HG03354 (cell line): ENCODE results near the gene ARHGAP5.
A peak's percentile ranks its signal among the peaks of the same experiment; 100 is the strongest.

Experiments used
- ATAC-seq: cut with Tn5 transposase; IDR thresholded peaks from one replicate; pipeline ENCODE4 v1.9.1; 2021; ENCODE audit warnings: mild to moderate bottlenecking; ENCODE audit not compliant: unreplicated experiment, poor library complexity, severe bottlenecking

The ARHGAP5 gene

DNA sequence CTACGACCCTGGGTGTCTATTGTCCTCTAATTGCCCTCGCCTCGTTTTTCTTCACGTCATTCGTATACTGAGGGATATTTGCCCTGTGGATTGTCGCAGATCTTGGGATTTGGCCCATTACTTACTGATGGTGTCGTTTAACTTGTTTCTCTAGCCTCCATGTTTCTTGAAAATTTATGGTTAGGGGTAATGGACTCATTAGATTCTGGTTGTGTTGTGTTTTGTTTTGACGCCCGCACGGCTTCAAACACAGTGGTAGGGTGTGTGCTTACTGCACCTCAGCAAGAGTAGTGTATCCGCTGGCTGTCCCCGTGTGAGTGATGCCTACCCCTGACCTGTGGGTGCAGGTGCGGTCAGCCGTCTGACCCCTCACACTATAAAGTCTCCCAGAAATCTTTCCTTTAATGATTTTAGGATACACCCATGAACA is 126.8 kb downstream of the ARHGAP5 start:
- no peak for ATAC-seq

DNA sequence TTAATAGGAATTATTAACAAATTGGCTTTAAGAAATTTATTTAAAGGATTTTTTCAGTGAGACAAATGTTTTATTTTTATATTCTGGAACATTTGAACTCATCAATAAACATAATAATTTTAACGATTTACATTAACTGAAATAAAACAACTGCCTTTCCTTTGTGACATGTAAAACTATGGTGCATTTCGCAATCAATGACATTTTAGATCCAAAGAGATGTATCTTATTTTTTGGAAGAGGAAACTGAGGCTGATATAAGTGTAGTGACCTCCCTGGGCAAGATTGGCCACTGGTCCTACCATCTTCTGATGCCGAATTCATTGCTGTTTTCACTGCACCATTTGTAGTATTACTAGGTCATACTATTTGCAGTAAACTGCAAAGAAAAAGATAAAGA is 128.4 kb downstream of the ARHGAP5 start:
- no peak for ATAC-seq

DNA sequence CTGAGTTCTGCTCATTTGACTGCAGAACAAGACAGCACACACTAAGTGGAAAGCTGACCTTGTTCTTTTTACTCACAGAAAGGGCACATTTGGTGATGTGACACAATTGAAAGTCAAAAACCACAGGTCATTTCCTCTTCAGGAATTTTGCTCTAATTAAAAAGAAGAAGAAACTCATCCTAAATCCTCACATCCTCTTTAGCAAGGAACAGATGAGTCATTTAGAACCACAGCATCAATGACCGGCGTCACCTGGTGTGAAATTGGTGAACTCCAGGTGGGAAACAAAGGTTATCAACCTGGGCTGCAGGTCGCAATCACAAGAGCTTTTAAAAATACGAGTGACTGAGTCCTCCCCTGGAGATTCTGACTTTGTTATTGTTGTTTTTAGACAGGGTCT is 128.9 kb downstream of the ARHGAP5 start:
- ATAC-seq, result peak; percentile 24

DNA sequence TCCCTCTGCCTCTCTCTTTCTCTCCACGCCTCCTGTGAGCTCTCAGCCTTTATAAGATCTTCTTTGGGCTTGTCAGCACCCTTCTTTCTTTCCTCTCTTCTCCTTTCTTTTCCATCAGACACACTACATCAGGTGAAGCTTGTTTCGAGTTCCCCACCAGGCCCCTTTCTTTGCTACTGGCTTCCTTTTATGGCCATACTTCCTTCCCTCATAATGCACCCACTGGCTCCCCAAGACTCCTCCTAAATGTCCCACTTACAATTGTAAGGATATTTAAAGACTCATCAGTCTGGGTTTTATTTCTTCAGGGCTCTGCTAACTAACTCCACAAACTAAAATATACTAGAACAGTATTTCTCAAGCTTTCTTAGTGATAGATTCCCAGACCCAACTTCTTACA is 129.4 kb downstream of the ARHGAP5 start:
- no peak for ATAC-seq

DNA sequence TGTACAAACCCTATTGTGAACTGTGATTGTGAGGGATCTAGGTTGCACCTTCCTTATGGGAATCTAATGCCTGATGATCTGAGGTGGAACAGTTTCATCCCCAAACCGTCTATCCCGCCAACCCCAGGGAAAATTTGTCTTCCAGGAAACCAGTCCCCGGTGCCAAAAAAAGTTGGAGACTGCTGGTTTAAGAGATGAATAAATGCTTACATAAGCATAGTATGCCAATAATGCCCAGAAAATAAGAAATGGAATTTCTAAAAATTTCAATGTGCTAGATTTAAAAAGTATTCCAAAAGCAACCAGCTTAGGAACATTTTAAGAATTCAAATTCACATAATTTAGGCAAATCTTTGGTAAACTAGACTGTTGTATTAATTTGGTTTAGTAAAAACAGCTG is 131.4 kb downstream of the ARHGAP5 start:
- ATAC-seq, result no peak
